Epithelial cell of proximal tubule (primary cell): ENCODE results near the gene SPEF1. TPM values are rescaled to one million over a fixed set of nuclear protein-coding genes. Genes with fewer than 3 reads are reported as not detected.

Source experiments
- DNase-seq: peaks from one replicate; pipeline ENCODE4 v3.0.0-alpha.2; 2011; ENCODE audit warnings: low read depth
- H3K4me3 ChIP-seq: 2 replicates; pipeline ENCODE4 v1.5.1; 2011; ENCODE audit warnings: low read depth, mild to moderate bottlenecking, low read length
- total RNA-seq: library from RNA; depleted of rRNA; stranded (reverse); fragments of >200 nt; gene quantifications from 2 replicates; pipeline ENCODE4 v1.2.3, GENCODE V29; 2015
- TF ChIP-seq, protein P1 (sequence below): conservative IDR thresholded peaks from 2 replicates; pipeline ENCODE4 v1.5.1; 2012; ENCODE audit warnings: low read depth, mild to moderate bottlenecking, low read length

The SPEF1 gene
- total RNA-seq, 1 donor from 2014 or later = 0.92 TPM

DNA sequence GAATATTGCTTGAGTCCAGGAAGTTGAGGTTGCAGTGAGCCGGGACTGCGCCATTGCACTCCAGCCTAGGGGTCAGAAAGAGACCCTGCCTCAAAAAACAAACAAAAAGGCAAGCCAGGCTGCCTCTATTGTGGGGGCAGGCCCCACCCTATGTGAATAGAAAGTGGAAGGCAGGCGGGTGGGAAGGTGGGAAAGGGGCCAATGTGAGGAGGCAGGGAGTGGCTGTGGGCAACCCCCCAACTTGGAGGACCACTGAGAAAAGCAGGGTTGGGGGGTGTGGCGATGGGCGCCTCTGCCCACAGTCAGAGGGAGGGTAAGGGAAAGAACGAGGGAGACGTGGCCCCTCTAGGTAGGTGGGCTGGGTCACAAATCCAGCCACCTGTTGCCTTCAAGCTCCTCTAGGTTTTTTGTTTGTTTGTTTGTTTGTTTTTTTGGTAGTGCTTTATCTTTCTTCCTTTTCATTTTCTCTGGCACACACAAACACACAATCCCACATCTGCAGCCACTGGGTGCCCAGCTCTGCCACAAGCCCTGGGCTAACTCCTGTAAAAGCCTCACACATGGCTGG, 33.8 kb upstream of the SPEF1 start:
- DNase-seq = no peak
- H3K4me3 ChIP-seq = no peak overlapping the region
- TF ChIP-seq, protein P1, sequence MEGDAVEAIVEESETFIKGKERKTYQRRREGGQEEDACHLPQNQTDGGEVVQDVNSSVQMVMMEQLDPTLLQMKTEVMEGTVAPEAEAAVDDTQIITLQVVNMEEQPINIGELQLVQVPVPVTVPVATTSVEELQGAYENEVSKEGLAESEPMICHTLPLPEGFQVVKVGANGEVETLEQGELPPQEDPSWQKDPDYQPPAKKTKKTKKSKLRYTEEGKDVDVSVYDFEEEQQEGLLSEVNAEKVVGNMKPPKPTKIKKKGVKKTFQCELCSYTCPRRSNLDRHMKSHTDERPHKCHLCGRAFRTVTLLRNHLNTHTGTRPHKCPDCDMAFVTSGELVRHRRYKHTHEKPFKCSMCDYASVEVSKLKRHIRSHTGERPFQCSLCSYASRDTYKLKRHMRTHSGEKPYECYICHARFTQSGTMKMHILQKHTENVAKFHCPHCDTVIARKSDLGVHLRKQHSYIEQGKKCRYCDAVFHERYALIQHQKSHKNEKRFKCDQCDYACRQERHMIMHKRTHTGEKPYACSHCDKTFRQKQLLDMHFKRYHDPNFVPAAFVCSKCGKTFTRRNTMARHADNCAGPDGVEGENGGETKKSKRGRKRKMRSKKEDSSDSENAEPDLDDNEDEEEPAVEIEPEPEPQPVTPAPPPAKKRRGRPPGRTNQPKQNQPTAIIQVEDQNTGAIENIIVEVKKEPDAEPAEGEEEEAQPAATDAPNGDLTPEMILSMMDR = no peak

DNA sequence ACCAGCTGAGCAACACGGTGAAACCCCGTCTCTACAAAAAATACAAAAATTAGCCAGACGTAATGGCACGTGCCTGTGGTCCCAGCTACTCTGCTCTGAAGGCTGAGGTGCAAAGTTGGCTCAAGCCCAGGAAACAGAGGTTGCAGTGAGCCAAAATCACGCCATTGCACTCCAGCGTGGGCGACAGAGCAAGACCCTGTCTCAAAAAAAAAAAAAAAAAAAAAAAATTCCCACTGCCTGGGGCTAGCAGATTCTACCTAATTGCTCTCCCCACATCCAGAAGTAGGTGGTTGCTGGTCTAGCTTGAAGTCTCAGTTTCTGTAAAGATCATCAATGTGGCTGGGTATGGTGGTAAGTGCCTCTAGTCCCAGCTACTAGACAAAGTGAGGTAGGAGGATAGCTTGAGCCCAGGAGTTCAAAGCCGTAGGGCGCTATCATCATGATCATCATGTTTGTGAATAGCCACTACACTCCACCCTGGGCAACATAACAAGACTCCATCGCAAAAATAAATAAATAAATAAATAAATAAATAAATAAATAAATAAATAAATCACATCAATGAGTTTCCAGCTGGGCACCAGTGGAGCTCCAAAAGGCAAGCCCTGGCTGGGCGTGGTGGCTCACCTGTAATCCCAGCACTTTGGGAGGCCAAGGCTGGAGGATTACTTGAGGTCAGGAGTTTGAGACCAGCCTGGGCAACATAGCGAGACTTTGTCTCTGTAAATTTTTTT, 32.8 kb upstream of the SPEF1 start:
- no peak for DNase-seq
- TF ChIP-seq, protein P1 = no peak

DNA sequence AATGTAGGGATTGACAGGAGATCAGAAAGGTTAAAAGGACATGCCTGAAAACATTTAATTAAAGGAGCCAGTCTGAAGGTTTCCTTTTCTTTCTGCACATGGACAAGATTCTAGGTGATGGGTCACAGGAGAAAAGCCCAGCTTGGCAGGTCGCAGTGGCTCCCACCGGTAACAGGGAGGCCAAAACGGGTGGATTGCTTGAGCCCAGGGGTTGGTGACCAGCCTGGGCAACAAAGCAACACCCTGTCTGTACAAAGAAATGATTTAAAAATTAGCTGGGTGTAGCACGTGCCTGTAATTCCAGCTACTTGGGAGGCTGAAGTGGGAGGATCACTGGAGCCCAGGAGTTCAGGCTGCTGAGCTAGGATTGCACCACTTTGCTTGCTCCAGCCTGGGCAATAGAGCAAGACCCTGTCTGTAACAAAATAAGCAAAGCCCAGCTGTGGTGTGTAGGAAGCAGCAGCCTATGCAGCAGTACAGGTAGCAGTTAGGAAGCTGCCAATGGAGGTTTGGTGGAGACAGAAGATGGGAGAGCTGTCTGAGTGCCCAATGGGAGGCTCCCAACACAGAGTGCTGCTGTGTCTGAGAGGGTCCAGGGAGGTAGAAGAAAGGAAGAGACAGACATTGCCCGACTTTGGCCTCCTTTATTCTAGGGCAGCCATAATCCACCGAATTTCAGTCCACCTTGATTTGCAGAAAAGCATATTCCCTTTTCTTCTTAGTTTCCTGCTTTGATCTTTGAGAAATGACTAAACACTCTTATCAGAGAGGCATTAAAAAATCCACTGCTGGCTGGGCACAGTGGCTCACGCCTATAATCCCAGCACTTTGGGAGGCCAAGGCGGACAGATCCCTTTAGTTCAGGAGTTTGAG, 32.0 kb upstream of the SPEF1 start:
- H3K4me3 ChIP-seq = no peak overlapping the region
- TF ChIP-seq, protein P1 = no peak
- no peak for DNase-seq

More for the DNA sequence above, 32.8 kb upstream of the SPEF1 start:
- no peak overlapping the region for H3K4me3 ChIP-seq

DNA sequence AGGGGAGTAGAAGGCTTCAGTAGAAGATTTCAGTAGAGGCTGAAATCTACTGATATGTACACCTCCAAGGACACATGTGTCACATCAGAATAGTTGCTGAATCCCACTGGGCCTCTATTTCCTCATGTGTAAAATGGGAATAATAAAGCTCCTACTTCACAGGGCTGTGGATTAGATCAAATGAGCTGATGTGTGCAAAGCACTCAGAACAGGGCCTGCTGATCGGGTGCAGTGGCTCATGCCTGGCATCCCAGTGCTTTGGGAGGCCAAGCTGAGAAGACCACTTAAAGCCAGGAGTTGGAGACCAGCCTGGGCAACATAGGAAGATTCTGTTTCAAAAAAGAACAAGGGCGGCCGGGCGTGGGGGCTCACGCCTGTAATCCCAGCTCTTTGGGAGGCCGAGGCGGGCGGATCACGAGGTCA, 31.0 kb upstream of the SPEF1 start:
- TF ChIP-seq, protein P1 = no peak
- no peak overlapping the region for H3K4me3 ChIP-seq
- DNase-seq = no peak

DNA sequence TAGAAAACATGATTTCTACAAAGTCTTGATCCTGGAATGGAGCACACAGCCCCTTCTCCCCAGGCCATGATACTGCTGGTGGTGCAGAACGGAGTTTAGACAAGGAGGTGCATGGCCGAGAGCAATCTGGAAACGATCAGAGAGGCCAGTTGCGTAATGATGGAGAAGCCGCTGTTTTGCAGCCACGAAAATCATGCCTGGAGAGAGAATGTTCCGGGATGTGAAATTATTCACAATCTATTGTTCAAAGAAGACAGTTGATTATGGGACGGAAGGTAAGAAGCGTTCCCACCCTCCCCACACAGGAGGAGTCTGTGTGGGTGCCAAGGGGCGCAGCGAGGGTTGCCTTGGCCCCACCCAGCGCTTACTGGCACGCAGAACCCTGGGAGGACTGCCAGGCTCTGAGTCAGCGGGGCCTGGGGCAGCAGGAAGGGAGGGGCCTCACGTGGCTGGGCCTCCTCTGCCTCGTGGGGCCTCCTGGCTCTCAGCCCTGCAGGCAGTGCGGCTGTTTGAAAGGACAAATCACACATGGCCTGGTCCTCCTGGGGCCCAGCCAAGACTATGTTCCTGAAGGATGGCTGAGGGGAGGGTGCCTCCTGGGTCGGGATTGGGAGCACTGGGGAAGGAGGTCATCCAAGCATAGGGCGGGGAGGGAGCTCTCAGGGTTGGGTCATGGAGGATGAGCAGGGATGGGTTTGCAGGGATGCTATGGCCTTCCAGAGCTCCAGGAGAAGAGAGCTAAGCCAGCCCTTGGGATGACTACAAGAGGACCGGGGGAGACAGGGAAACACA, 30.4 kb upstream of the SPEF1 start:
- TF ChIP-seq, protein P1 = no peak
- H3K4me3 ChIP-seq = peak overlapping the region; percentile 43
- peak; percentile 90 for DNase-seq

DNA sequence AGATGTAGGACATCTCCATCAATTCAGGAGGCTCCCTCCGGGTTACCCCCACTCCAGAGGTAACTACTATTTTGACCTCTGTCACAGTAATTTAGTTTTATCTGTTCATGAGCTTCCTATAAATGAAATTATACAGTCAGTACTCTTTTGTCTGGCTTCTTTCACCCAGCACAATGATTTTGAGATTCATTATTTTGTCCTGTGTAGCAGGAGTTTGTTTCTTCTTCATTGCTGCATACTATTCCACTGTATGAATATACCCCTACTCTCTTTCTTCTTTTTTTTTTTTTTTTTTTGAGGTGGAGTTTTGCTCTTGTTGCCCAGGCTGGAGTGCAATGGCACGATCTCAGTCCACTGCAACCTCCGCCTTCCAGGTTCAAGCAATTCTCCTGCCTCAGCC, 27.3 kb upstream of the SPEF1 start:
- DNase-seq = no peak
- TF ChIP-seq, protein P1 = no peak
- H3K4me3 ChIP-seq = peak overlapping the region; percentile 1
